WTC11 (cell line): Measurements from ENCODE around the gene CENPB. TPM values are rescaled to one million over a fixed set of nuclear protein-coding genes. Genes with fewer than 3 reads are reported as not detected.

ENCODE experiments used
- ATAC-seq: fragments of 200-7000 bp; cut with Tn5 transposase; 2 replicates; pipeline ENCODE4 v1.10.0; 2021; ENCODE audit warnings: mild to moderate bottlenecking, moderate library complexity
- CTCF ChIA-PET: fragments of 300-600 bp; sonication (Branson Sonifier 250); formaldehyde crosslinking; loops from one replicate; lab custom pipeline; 2021; ENCODE audit warnings: antibody characterized with exemption; lab: Charles Lee
- POLR2A ChIA-PET: fragments of 350-600 bp; sonication (Branson Sonifier 250); formaldehyde crosslinking; loops from one replicate; lab custom pipeline; 2021; ENCODE audit warnings: antibody characterized with exemption; lab: Charles Lee
- DNase-seq: peaks from one replicate; pipeline ENCODE4 v3.0.0; 2021; ENCODE audit warnings: low spot score
- H3K27ac Mint-ChIP-seq: 2 replicates; pipeline ENCODE4 v1.8.0; 2021; ENCODE audit warnings: mixed read lengths
- H3K27me3 Mint-ChIP-seq: 2 replicates; pipeline ENCODE4 v1.8.0; 2021; ENCODE audit warnings: low read depth, mild to moderate bottlenecking, moderate library complexity, mixed read lengths
- H3K36me3 Mint-ChIP-seq: 2 replicates; pipeline ENCODE4 v1.8.0; 2021; ENCODE audit warnings: mixed read lengths
- H3K4me1 Mint-ChIP-seq: 2 replicates; pipeline ENCODE4 v1.8.0; 2022; ENCODE audit warnings: mixed read lengths
- H3K4me3 Mint-ChIP-seq: 2 replicates; pipeline ENCODE4 v1.8.0; 2021; ENCODE audit warnings: mild to moderate bottlenecking, moderate library complexity, mixed read lengths
- H3K9me3 Mint-ChIP-seq: 2 replicates; pipeline ENCODE4 v1.8.0; 2021; ENCODE audit warnings: mixed read lengths
- CREM ChIP-seq: sonication (generic); formaldehyde crosslinking; IDR thresholded peaks from 2 replicates; pipeline ENCODE4 v1.8.1; 2022; ENCODE audit warnings: mild to moderate bottlenecking, missing genetic modification reagents, moderate library complexity
- ETV6 ChIP-seq: sonication (generic); formaldehyde crosslinking; IDR thresholded peaks from 2 replicates; pipeline ENCODE4 v1.8.1; 2022; ENCODE audit warnings: mild to moderate bottlenecking, missing genetic modification reagents
- FOXJ3 ChIP-seq: sonication (generic); formaldehyde crosslinking; IDR thresholded peaks from 2 replicates; pipeline ENCODE4 v1.9.0; 2021; ENCODE audit warnings: missing genetic modification reagents, mild to moderate bottlenecking, borderline replicate concordance
- FOXP1 ChIP-seq: sonication (generic); formaldehyde crosslinking; IDR thresholded peaks from 2 replicates; pipeline ENCODE4 v1.8.0; 2022; ENCODE audit warnings: missing genetic modification reagents, mild to moderate bottlenecking, moderate library complexity, borderline replicate concordance
- GABPB1 ChIP-seq: sonication (generic); formaldehyde crosslinking; IDR thresholded peaks from 2 replicates; pipeline ENCODE4 v1.8.1; 2023; ENCODE audit warnings: mild to moderate bottlenecking, missing genetic modification reagents
- GRHL2 ChIP-seq: fragments of 250-450 bp; sonication (Bioruptor Pico); IDR thresholded peaks from 2 replicates; pipeline ENCODE4 v1.8.0; 2022; ENCODE audit warnings: mild to moderate bottlenecking, moderate library complexity; ENCODE audit not compliant: insufficient replicate concordance, severe bottlenecking
- MXD4 ChIP-seq: fragments of 250-450 bp; sonication (Bioruptor Pico); IDR thresholded peaks from 2 replicates; pipeline ENCODE4 v1.8.0; 2021; ENCODE audit warnings: mild to moderate bottlenecking, moderate library complexity, borderline replicate concordance
- MYBL2 ChIP-seq: sonication (generic); formaldehyde crosslinking; IDR thresholded peaks from 2 replicates; pipeline ENCODE4 v1.8.1; 2023; ENCODE audit warnings: mild to moderate bottlenecking, moderate library complexity, missing genetic modification reagents
- NFYB ChIP-seq: sonication (generic); formaldehyde crosslinking; conservative IDR thresholded peaks from 2 replicates; pipeline ENCODE4 v1.8.0; 2022; ENCODE audit warnings: low read depth, missing genetic modification reagents
- SMAD4 ChIP-seq: sonication (generic); formaldehyde crosslinking; IDR thresholded peaks from 2 replicates; pipeline ENCODE4 v1.8.0; 2022; ENCODE audit warnings: mild to moderate bottlenecking, missing genetic modification reagents
- TCF7 ChIP-seq: sonication (generic); formaldehyde crosslinking; IDR thresholded peaks from 2 replicates; pipeline ENCODE4 v1.8.0; 2022; ENCODE audit warnings: mild to moderate bottlenecking, low read depth, missing genetic modification reagents, moderate library complexity
- TEAD1 ChIP-seq: sonication (generic); formaldehyde crosslinking; IDR thresholded peaks from 2 replicates; pipeline ENCODE4 v1.8.0; 2022; ENCODE audit warnings: mild to moderate bottlenecking, missing genetic modification reagents
- TEAD4 ChIP-seq: sonication (generic); formaldehyde crosslinking; IDR thresholded peaks from 2 replicates; pipeline ENCODE4 v1.8.0; 2022; ENCODE audit warnings: mild to moderate bottlenecking, missing genetic modification reagents
- ZBTB21 ChIP-seq: sonication (generic); formaldehyde crosslinking; IDR thresholded peaks from 2 replicates; pipeline ENCODE4 v1.8.1; 2023; ENCODE audit warnings: mild to moderate bottlenecking, missing genetic modification reagents, borderline replicate concordance
- total RNA-seq: library from RNA; stranded (reverse); gene quantifications from 3 replicates; pipeline ENCODE4 v1.2.3, GENCODE V29; 2021
- TF ChIP-seq, protein P1 (sequence below): sonication (generic); formaldehyde crosslinking; IDR thresholded peaks from 2 replicates; pipeline ENCODE4 v1.8.0; 2023; ENCODE audit warnings: missing genetic modification reagents, mild to moderate bottlenecking, borderline replicate concordance
- TF ChIP-seq, protein P2 (sequence below): sonication (generic); formaldehyde crosslinking; IDR thresholded peaks from 2 replicates; pipeline ENCODE4 v1.8.1; 2023; ENCODE audit warnings: mild to moderate bottlenecking, missing genetic modification reagents, moderate library complexity
- TF ChIP-seq, protein P3 (sequence below): fragments of 250-450 bp; sonication (Bioruptor Pico); IDR thresholded peaks from 2 replicates; pipeline ENCODE4 v1.9.0; 2021; ENCODE audit warnings: moderate library complexity, mild to moderate bottlenecking, inconsistent platforms, borderline replicate concordance
- TF ChIP-seq, protein P4 (sequence below): sonication (generic); formaldehyde crosslinking; IDR thresholded peaks from 2 replicates; pipeline ENCODE4 v1.8.0; 2022; ENCODE audit warnings: mild to moderate bottlenecking, missing genetic modification reagents
- TF ChIP-seq, protein P5 (sequence below): fragments of 250-450 bp; sonication (Bioruptor Pico); IDR thresholded peaks from 2 replicates; pipeline ENCODE4 v1.8.0; 2021; ENCODE audit warnings: mild to moderate bottlenecking

The CENPB gene
- total RNA-seq, 1 experiment from 2014 or later = 58.7 TPM

DNA sequence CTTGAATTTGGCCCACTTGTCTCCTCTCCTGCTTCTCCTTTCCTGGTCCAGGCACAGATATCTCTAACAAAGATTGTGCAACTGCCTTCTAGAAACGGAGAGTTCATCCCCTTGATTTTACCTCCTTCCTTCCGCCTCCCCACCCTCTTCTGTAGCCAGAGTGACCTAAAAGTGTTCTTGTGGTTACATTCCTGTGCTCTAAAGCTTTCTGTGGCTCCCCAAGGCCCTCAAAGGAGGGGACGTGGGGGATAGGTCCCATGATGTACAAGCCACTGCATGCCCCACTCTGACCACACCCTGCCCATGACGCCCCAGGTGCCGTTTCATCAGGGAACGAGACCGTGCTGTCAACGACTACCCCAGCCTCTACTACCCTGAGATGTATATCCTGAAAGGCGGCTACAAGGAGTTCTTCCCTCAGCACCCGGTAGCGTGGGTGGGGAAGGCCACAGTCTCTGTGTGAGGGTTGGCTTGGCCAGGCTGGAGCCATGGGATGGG lies 17.8 kb upstream of the CENPB start (continued):
- TF ChIP-seq, protein P1, sequence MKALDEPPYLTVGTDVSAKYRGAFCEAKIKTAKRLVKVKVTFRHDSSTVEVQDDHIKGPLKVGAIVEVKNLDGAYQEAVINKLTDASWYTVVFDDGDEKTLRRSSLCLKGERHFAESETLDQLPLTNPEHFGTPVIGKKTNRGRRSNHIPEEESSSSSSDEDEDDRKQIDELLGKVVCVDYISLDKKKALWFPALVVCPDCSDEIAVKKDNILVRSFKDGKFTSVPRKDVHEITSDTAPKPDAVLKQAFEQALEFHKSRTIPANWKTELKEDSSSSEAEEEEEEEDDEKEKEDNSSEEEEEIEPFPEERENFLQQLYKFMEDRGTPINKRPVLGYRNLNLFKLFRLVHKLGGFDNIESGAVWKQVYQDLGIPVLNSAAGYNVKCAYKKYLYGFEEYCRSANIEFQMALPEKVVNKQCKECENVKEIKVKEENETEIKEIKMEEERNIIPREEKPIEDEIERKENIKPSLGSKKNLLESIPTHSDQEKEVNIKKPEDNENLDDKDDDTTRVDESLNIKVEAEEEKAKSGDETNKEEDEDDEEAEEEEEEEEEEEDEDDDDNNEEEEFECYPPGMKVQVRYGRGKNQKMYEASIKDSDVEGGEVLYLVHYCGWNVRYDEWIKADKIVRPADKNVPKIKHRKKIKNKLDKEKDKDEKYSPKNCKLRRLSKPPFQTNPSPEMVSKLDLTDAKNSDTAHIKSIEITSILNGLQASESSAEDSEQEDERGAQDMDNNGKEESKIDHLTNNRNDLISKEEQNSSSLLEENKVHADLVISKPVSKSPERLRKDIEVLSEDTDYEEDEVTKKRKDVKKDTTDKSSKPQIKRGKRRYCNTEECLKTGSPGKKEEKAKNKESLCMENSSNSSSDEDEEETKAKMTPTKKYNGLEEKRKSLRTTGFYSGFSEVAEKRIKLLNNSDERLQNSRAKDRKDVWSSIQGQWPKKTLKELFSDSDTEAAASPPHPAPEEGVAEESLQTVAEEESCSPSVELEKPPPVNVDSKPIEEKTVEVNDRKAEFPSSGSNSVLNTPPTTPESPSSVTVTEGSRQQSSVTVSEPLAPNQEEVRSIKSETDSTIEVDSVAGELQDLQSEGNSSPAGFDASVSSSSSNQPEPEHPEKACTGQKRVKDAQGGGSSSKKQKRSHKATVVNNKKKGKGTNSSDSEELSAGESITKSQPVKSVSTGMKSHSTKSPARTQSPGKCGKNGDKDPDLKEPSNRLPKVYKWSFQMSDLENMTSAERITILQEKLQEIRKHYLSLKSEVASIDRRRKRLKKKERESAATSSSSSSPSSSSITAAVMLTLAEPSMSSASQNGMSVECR (CRISPR knock-in tag) = no peak
- no peak for TF ChIP-seq TEAD4 (CRISPR knock-in tag)
- TF ChIP-seq NFYB (CRISPR knock-in tag) = no peak
- TF ChIP-seq SMAD4 (CRISPR knock-in tag) = no peak
- TF ChIP-seq ZBTB21 (CRISPR knock-in tag) = no peak

DNA sequence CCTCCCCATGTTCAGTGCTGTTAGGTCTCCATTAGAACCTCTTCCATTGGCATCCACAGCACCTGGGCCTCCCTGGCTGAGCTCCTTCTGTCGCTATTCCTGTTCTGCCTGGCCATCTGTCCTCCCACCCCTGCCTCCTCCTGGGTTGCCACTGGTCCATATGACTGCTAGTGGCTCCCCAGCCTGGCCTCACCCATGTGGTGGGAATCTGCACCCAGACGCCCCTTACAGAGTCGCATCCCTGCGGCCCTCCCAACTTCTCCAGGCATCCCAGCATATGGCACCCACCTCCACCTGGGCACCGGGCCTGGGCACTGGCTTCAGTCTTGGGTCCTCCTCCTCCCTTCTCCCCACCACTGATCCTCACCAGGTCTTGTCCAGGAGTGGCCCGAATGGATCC lies 17.3 kb upstream of the CENPB start:
- TF ChIP-seq FOXJ3 (CRISPR knock-in tag) = no peak
- no peak for TF ChIP-seq GRHL2
- TF ChIP-seq MYBL2 = no peak
- TF ChIP-seq ETV6 = no peak
- TF ChIP-seq MXD4 (CRISPR knock-in tag) = no peak
- TF ChIP-seq, protein P2, sequence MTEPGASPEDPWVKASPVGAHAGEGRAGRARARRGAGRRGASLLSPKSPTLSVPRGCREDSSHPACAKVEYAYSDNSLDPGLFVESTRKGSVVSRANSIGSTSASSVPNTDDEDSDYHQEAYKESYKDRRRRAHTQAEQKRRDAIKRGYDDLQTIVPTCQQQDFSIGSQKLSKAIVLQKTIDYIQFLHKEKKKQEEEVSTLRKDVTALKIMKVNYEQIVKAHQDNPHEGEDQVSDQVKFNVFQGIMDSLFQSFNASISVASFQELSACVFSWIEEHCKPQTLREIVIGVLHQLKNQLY (CRISPR knock-in tag) = no peak
- TF ChIP-seq, protein P3, sequence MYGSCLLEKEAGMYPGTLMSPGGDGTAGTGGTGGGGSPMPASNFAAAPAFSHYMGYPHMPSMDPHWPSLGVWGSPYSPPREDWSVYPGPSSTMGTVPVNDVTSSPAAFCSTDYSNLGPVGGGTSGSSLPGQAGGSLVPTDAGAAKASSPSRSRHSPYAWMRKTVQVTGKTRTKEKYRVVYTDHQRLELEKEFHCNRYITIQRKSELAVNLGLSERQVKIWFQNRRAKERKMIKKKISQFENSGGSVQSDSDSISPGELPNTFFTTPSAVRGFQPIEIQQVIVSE (CRISPR knock-in tag) = no peak
- no peak for TF ChIP-seq TCF7
- TF ChIP-seq, protein P4, sequence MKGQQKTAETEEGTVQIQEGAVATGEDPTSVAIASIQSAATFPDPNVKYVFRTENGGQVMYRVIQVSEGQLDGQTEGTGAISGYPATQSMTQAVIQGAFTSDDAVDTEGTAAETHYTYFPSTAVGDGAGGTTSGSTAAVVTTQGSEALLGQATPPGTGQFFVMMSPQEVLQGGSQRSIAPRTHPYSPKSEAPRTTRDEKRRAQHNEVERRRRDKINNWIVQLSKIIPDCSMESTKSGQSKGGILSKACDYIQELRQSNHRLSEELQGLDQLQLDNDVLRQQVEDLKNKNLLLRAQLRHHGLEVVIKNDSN (CRISPR knock-in tag) = no peak
- no peak for TF ChIP-seq GABPB1 (CRISPR knock-in tag)
- TF ChIP-seq TEAD1 (CRISPR knock-in tag) = no peak
- TF ChIP-seq FOXP1 (CRISPR knock-in tag) = no peak
- TF ChIP-seq CREM = no peak
- TF ChIP-seq, protein P5, sequence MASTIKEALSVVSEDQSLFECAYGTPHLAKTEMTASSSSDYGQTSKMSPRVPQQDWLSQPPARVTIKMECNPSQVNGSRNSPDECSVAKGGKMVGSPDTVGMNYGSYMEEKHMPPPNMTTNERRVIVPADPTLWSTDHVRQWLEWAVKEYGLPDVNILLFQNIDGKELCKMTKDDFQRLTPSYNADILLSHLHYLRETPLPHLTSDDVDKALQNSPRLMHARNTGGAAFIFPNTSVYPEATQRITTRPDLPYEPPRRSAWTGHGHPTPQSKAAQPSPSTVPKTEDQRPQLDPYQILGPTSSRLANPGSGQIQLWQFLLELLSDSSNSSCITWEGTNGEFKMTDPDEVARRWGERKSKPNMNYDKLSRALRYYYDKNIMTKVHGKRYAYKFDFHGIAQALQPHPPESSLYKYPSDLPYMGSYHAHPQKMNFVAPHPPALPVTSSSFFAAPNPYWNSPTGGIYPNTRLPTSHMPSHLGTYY (CRISPR knock-in tag) = no peak
- CTCF ChIA-PET = no interaction called here
- peaks cover 43% of the 10 kb centered on the region for H3K4me1 Mint-ChIP-seq
- no peak overlapping the region for H3K4me3 Mint-ChIP-seq
- POLR2A ChIA-PET = no interaction called here
- ATAC-seq (no peak), DNase-seq (no peak)
- no peak overlapping the region for H3K27ac Mint-ChIP-seq
- peaks cover 49% of the 10 kb centered on the region for H3K36me3 Mint-ChIP-seq
- peaks cover 6% of the 10 kb centered on the region; the same call in 1 of the 2 replicates for H3K27me3 Mint-ChIP-seq
- H3K9me3 Mint-ChIP-seq = peaks cover 4% of the 10 kb centered on the region; the same call in 1 of the 2 replicates
